Measurements from ENCODE around the gene PLBD1. TPM values are rescaled to one million over a fixed set of nuclear protein-coding genes. Genes with fewer than 3 reads are reported as not detected.

Gene PLBD1
- total RNA-seq, 1 donor from 2014 or later, result 3.5 TPM

- peaks cover 11% of the 10 kb centered on the region for H3K4me1 Mint-ChIP-seq
- no peaks in the 10 kb centered on the region for H3K9me3 Mint-ChIP-seq
- no peak overlapping the region for H3K4me3 Mint-ChIP-seq
- H3K36me3 Mint-ChIP-seq (ENCODE audit: low read depth), result no peaks in the 10 kb centered on the region
- H3K27me3 Mint-ChIP-seq (ENCODE audit: low read depth), result peaks cover 11% of the 10 kb centered on the region
- H3K27ac Mint-ChIP-seq (ENCODE audit: unreplicated experiment), result no peak overlapping the region
- DNase-seq (ENCODE audit: low read depth, low spot score), result no peak
- TF ChIP-seq CTCF (conservative IDR thresholded peaks at IDR 0.05), result no peak
Measured at GRCh38 chr12:14564336-14564959, 3.2 kb downstream of the PLBD1 start.

GRCh38 chr12:14563046-14563445, 4.6 kb downstream of the PLBD1 start:
- no peak for DNase-seq (ENCODE audit: low read depth, low spot score)
- Mint-ChIP-seq H3K9me3 (no peaks in the 10 kb centered on the region), H3K4me3 (no peak overlapping the region), H3K27ac (ENCODE audit: unreplicated experiment) (no peak overlapping the region), H3K27me3 (ENCODE audit: low read depth) (peaks cover 8% of the 10 kb centered on the region), H3K4me1 (peaks cover 8% of the 10 kb centered on the region), H3K36me3 (ENCODE audit: low read depth) (no peaks in the 10 kb centered on the region)
- no peak for TF ChIP-seq CTCF (conservative IDR thresholded peaks at IDR 0.05)

DNA sequence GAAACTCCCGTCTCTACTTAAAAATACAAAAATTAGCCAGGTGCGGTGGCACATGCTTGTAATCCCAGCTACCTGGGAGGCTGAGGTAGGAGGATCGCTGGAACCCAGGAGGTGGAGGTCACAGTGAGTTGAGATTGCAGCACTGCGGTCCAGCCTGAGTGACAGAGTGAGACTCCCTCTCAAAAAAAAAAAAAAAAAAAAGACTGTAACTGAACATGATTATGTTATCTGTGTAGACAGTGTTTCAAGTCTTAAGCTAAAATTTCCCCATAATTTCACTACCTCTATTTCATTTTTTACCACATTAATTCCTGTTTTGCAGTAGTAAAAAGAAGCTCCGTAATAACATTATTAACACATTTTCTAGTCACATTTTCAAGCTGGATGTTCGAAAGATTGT, 5.4 kb downstream of the PLBD1 start:
- no peaks in the 10 kb centered on the region for H3K9me3 Mint-ChIP-seq
- H3K27me3 Mint-ChIP-seq (ENCODE audit: low read depth), result peaks cover 5% of the 10 kb centered on the region
- no peaks in the 10 kb centered on the region for H3K36me3 Mint-ChIP-seq (ENCODE audit: low read depth)
- no peak overlapping the region for H3K27ac Mint-ChIP-seq (ENCODE audit: unreplicated experiment)
- no peak for TF ChIP-seq CTCF (conservative IDR thresholded peaks at IDR 0.05)
- H3K4me3 Mint-ChIP-seq, result no peak overlapping the region
- peaks cover 5% of the 10 kb centered on the region for H3K4me1 Mint-ChIP-seq
- no peak for DNase-seq (ENCODE audit: low read depth, low spot score)

GRCh38 chr12:14561677-14562238, 5.9 kb downstream of the PLBD1 start:
- no peaks in the 10 kb centered on the region for H3K36me3 Mint-ChIP-seq (ENCODE audit: low read depth)

DNA sequence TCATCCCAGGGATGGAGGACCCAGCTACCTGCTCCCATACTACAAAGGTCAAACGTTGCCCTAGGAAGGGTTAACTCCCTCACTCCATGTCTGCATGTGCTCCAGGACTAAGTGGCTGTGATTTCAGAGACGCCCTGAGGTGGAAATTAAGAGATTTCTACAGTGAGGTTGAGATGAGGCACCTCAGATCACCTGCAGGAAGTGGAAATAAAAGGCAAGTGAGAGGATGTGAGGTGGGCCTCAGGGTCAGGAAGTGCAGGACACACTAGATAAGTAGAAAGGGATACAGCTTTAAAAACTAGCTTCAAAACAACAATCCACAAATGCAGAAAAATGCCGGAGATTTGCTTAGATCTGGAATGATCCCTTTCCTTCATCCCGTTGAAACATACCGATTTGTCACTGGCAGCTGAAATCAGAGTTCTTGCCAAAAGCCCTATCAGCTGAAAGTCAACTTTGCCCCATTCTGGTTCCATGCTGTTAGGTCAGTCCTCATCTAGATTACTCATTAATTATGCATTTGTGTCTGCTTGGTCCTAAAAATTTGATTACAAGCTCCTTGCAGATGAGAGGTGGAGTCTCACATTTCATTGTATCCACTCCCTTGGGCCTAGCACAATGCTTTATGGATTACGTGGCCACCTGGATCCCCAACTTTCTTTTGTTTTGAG, 6.6 kb downstream of the PLBD1 start:
- Mint-ChIP-seq H3K9me3 (no peaks in the 10 kb centered on the region), H3K27ac (ENCODE audit: unreplicated experiment) (no peak overlapping the region), H3K4me3 (no peak overlapping the region), H3K27me3 (ENCODE audit: low read depth) (no peaks in the 10 kb centered on the region), H3K4me1 (no peaks in the 10 kb centered on the region), H3K36me3 (ENCODE audit: low read depth) (no peaks in the 10 kb centered on the region)
- TF ChIP-seq CTCF (conservative IDR thresholded peaks at IDR 0.05), result no peak
- no peak for DNase-seq (ENCODE audit: low read depth, low spot score)

More at GRCh38 chr12:14561677-14562238, 5.9 kb downstream of the PLBD1 start:
- TF ChIP-seq CTCF (conservative IDR thresholded peaks at IDR 0.05), result no peak
- DNase-seq (ENCODE audit: low read depth, low spot score), result no peak
- Mint-ChIP-seq H3K27ac (ENCODE audit: unreplicated experiment) (no peak overlapping the region), H3K4me1 (no peaks in the 10 kb centered on the region), H3K27me3 (ENCODE audit: low read depth) (peaks cover under 1% of the 10 kb centered on the region), H3K9me3 (no peaks in the 10 kb centered on the region), H3K4me3 (no peak overlapping the region)

Measured in neural crest cell (in vitro differentiated cells).